Stimulated activated naive CD8-positive, alpha-beta T cell treated with anti-CD3 and anti-CD28 coated beads, Interleukin-15, Interleukin-2, amounts not matched to agents 100 ng/mL and 50 ng/mL, for 24 hours (primary cell): ENCODE data around the gene ELFN2.
A peak's percentile ranks its signal among the peaks of the same experiment; 100 is the strongest.

Experiments
- H3K27ac Mint-ChIP-seq: one replicate; pipeline ENCODE4 v1.8.0; 2021; ENCODE audit warnings: mild to moderate bottlenecking, mixed read lengths
- H3K27me3 Mint-ChIP-seq: one replicate; pipeline ENCODE4 v1.8.0; 2021; ENCODE audit warnings: mixed read lengths
- H3K36me3 Mint-ChIP-seq: one replicate; pipeline ENCODE4 v1.8.0; 2021; ENCODE audit warnings: low read depth, mixed read lengths
- H3K4me1 Mint-ChIP-seq: one replicate; pipeline ENCODE4 v1.8.0; 2021; ENCODE audit warnings: low read depth, mixed read lengths
- H3K4me3 Mint-ChIP-seq: one replicate; pipeline ENCODE4 v1.8.0; 2021; ENCODE audit warnings: mild to moderate bottlenecking, mixed read lengths
- H3K9me3 Mint-ChIP-seq: one replicate; pipeline ENCODE4 v1.8.0; 2021; ENCODE audit warnings: mixed read lengths

ELFN2 gene

GRCh38 chr22:37425369-37425768 is 1.9 kb downstream of the ELFN2 start:
- Mint-ChIP-seq H3K9me3 (no peaks in the 10 kb centered on the region), H3K27me3 (peaks cover 60% of the 10 kb centered on the region), H3K27ac (no peak overlapping the region), H3K4me1 (peaks cover 19% of the 10 kb centered on the region), H3K36me3 (no peaks in the 10 kb centered on the region), H3K4me3 (no peak overlapping the region)

DNA sequence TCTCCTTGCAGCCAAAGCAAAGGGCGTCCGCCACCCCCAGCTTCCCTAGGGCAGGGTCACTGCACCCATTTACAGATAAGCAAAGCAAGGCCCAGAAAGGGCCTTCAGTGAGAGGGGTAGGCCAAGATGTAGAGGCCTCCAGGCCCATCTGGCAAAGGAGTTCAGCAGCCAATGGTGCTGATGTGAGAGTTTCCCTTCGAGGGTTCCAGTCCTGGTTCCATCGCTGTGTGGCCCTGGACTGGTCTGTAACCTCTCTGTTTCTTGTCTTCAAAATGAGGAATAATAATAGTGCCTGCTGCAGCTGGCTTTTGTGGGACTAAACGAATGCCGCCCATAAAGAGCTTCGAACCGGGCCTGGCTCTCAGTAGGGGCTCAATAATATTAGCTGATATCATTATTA is 4.0 kb downstream of the ELFN2 start:
- no peak overlapping the region for H3K4me3 Mint-ChIP-seq
- H3K9me3 Mint-ChIP-seq = no peaks in the 10 kb centered on the region
- H3K4me1 Mint-ChIP-seq = peaks cover 28% of the 10 kb centered on the region
- H3K36me3 Mint-ChIP-seq = no peaks in the 10 kb centered on the region
- H3K27ac Mint-ChIP-seq = no peak overlapping the region
- peaks cover 63% of the 10 kb centered on the region for H3K27me3 Mint-ChIP-seq

DNA sequence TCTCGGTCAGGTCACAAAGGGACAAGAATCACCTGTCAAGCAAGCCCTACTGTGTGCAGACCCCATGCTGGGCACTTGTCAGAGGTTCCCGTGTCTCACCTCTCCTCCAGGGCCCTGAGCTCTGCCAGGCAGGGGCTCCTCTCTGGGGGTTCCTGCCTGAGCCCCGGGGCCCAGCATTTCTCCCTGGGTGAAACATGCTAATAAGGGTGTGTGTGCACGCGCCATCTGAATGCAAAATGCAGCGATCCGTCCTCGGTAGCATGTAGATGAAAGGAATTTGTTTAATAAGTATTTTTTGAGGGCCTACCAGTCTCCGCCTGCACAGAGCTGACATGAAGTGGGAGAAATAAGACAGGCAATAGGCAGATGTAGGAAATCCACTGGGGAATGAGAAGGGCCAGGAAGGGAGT is 5.8 kb downstream of the ELFN2 start:
- H3K9me3 Mint-ChIP-seq = no peaks in the 10 kb centered on the region
- no peaks in the 10 kb centered on the region for H3K36me3 Mint-ChIP-seq
- H3K4me1 Mint-ChIP-seq = peaks cover 31% of the 10 kb centered on the region
- H3K4me3 Mint-ChIP-seq = no peak overlapping the region
- no peak overlapping the region for H3K27ac Mint-ChIP-seq
- H3K27me3 Mint-ChIP-seq = peaks cover 69% of the 10 kb centered on the region

DNA sequence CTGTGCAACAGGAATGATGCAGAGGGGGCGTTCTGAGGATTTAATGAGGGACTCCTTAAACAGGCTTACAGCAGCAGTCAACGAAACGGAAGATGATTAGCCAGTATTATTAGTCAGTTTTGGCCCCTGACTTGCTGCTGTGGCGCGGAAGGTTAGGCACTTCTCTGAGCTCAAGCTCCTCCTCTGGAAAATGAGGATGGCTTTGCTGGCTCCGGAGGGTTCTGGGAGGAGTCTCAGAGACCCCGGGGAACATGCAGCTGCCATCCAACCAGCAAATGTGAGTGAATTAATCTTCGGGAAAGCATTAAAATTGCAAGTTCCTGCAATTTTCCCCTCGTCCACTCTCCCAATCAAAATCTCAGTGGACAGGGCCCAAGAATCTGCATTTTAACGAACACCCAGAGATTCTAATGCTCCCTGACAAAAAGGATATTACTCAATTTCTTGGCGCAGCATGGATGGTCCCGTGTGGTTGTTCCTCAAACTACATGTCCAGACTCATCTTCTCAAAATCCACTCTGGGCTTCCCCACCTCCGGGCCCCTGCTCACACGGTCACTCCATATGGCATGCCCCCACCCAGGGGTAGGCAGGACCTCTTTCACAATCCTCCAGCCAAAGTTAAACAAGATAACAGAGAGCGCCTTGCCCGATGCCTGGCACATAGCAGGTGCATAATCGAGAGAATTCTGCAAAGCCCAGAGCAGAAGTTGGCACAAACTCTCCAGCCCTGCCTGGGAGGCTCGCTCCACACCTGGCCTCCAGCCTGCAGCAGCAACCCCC is 6.4 kb downstream of the ELFN2 start:
- Mint-ChIP-seq H3K27ac (no peak overlapping the region), H3K4me1 (peaks cover 33% of the 10 kb centered on the region), H3K9me3 (no peaks in the 10 kb centered on the region), H3K36me3 (no peaks in the 10 kb centered on the region), H3K4me3 (peak overlapping the region; percentile 79), H3K27me3 (peaks cover 69% of the 10 kb centered on the region)

DNA sequence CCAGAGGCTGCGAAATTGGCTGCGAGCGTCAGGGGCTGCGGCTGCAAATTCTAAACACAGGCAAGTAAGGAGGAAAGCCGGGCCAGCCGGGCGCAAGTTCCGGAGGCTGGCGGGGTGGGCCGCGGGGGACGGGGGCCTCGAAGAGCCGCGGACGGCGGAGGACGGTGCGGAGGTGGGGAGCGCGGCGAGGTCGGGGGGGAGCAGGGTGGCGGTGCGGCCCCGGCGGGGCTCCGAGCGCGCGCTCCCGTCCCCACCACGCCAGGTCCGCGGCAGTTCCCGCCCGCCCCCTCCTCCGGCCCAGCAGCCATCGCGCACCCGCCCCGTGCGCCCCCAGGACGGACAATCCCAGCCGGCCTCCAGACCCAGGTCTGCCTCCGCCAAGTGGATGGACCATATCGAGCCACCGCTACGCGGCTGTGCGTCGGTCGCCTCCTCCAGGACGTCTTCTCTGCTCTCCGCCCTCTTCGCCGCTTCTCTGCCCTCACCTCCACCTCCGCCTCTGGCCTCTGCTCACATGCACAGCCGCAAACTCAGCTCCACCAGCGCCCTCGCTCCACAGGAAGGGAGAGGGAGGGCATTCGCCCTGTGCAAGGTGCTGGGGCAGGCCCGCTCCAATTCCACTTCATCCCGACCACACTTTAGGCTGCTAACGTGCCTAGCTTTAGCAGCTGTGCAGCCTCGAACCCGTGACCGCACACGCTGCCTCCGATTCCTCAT is 7.2 kb downstream of the ELFN2 start:
- Mint-ChIP-seq H3K4me3 (peak overlapping the region; percentile 79), H3K4me1 (peaks cover 32% of the 10 kb centered on the region), H3K36me3 (no peaks in the 10 kb centered on the region), H3K27me3 (peaks cover 62% of the 10 kb centered on the region), H3K27ac (no peak overlapping the region), H3K9me3 (no peaks in the 10 kb centered on the region)

DNA sequence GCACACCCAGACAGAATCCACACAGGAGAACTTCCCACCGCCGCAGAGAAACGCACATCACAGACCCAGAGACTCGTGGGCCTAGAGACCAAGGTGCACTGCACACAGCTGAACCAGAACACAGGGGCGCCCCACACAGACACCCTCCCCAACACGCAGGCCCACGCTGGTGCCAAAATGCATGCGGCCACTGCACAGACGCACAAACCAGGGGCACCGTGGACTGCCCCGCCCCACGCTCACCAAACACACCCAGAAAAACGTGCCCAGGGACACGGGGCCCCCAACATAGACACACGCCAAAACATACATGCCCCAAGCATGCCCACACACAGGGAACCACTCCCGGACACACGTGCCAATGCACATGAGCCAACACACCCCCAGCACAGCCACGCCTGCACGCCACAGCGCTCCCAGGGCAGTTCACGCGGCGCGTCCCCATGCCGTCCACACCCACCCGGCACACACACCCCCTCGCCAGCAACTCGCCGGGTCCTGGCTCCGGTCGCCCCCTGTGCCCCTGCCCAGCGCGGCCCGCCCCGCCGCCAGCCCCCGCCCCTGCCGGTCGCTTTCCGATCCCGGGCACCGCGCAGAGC is 7.8 kb downstream of the ELFN2 start:
- Mint-ChIP-seq H3K9me3 (no peaks in the 10 kb centered on the region), H3K27me3 (peaks cover 57% of the 10 kb centered on the region), H3K4me1 (peaks cover 32% of the 10 kb centered on the region), H3K27ac (no peak overlapping the region), H3K36me3 (no peaks in the 10 kb centered on the region), H3K4me3 (peak overlapping the region; percentile 67)

- no peaks in the 10 kb centered on the region for H3K36me3 Mint-ChIP-seq
- H3K9me3 Mint-ChIP-seq = no peaks in the 10 kb centered on the region
- peaks cover 61% of the 10 kb centered on the region for H3K27me3 Mint-ChIP-seq
- H3K27ac Mint-ChIP-seq = no peak overlapping the region
- H3K4me1 Mint-ChIP-seq = peaks cover 32% of the 10 kb centered on the region
- peak overlapping the region; percentile 67 for H3K4me3 Mint-ChIP-seq
Measured at GRCh38 chr22:37418627-37419369, 8.5 kb downstream of the ELFN2 start.

DNA sequence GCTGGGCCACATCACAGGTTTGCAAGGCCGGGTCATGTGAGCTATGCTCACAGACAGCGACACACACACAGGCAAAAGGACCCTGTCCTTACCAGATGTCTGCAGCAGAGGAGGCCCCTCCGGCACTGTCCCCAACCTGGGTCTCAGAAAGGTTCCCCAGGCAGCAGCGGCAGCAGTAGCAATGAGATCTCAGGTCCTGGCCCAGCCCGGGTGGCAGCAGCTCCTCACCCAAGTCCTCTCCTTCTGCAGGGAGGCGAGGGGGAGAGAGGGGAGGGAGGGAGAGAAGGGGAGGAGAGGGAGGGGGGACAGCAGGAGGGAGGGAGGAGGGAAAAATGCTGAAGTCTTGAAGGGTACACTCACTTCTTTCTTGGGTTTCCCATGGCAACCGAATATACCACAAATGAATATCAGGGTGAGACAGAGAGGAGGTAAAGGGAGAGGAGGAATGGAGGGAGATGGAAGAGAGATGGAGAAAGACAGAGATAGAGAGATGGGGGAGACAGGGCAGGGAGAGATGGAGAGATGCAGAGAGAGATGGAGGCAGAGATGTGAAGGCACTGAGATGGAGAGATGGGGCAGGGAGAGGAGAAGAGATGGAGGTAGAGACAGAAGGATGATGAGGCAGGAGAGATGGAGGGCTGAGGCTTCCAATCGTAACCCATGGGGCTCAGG is 9.5 kb downstream of the ELFN2 start:
- Mint-ChIP-seq H3K9me3 (no peaks in the 10 kb centered on the region), H3K4me3 (no peak overlapping the region), H3K27me3 (peaks cover 62% of the 10 kb centered on the region), H3K27ac (no peak overlapping the region), H3K36me3 (no peaks in the 10 kb centered on the region), H3K4me1 (peaks cover 32% of the 10 kb centered on the region)

DNA sequence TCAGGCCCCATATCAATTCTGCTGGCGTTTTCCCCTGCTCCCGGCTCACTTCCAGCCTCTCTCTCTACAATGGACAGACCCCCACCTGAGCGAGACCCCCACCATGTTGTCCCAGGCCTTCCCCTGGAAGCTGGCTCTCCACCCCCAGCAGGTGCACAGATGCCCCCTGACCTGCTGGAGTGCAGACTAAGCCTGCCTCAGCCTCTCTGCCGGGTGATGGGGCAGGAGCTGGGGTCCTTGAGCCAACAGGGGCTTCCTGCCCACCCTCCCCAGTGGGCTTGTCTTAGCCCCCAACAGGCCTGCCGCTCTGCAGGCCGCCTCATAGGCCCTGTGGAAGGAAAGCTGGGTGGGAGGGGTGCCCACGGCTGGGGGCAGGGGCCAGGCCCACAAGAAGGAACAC is 10.0 kb downstream of the ELFN2 start:
- H3K9me3 Mint-ChIP-seq = no peaks in the 10 kb centered on the region
- no peak overlapping the region for H3K4me3 Mint-ChIP-seq
- H3K27me3 Mint-ChIP-seq = peaks cover 61% of the 10 kb centered on the region
- no peak overlapping the region for H3K27ac Mint-ChIP-seq
- H3K4me1 Mint-ChIP-seq = peaks cover 32% of the 10 kb centered on the region
- no peaks in the 10 kb centered on the region for H3K36me3 Mint-ChIP-seq

DNA sequence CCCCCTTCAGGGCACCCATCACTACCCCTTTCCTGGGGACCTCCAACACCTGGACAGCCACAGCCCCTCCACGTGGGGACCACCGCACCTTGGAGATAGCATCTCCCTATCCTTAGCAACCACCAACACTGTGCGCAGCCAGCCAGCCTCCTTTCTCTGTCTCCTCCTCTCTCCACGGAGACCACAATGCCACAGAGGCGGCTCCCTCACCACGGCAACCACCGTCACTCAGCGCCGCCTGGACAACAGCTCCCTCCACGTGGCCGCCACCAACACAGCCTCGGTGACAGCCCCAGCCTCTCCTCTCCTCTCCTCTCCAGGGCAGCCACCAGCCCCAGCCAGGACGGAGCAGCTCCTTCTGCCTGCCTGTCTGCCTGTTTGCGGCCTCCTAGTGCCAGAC is 10.5 kb downstream of the ELFN2 start:
- peaks cover 57% of the 10 kb centered on the region for H3K27me3 Mint-ChIP-seq
- no peaks in the 10 kb centered on the region for H3K36me3 Mint-ChIP-seq
- H3K4me3 Mint-ChIP-seq = no peak overlapping the region
- H3K9me3 Mint-ChIP-seq = no peaks in the 10 kb centered on the region
- peaks cover 32% of the 10 kb centered on the region for H3K4me1 Mint-ChIP-seq
- no peak overlapping the region for H3K27ac Mint-ChIP-seq

DNA sequence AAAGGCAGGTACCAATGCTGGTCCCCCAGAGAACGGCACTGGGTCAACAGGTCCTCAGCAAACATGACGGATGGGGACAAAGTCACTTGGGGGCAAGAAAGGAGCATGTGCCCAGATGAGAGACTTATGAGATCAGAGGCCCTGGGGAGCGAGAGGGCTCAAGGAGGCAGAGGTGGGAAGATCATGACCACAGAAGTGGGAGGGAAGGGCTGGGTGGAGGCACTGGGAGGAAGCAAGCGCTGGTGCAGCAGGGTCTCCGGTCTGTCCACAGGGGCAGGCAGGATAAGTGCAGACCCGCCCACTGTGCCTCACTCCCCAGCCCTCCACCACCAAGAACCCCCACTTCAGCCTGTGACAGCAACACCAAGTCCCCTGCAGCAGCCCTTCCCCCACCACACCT is 10.9 kb downstream of the ELFN2 start:
- Mint-ChIP-seq H3K36me3 (no peaks in the 10 kb centered on the region), H3K4me1 (peaks cover 32% of the 10 kb centered on the region), H3K27me3 (peaks cover 53% of the 10 kb centered on the region), H3K9me3 (no peaks in the 10 kb centered on the region), H3K4me3 (no peak overlapping the region), H3K27ac (no peak overlapping the region)

DNA sequence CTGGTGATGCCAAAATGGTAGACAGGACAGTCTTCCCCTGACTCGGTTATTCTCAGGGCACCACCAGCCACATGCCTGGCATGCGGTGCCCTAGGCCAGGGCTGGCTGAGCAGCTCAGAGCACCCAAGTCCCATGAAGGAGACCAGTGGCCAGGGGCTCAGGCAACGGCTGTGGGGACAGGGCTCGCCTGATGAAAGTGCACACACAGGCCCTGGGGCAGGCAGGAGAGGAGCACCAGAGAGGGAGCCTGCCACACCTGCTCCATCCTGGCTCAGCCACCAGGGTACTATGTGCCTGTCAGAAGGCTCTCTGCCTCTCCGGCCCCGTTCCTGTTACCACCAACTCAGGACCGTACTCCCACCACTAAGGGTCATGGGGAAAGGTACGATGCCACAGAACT is 12.1 kb downstream of the ELFN2 start:
- H3K4me3 Mint-ChIP-seq = no peak overlapping the region
- no peaks in the 10 kb centered on the region for H3K36me3 Mint-ChIP-seq
- H3K4me1 Mint-ChIP-seq = peaks cover 24% of the 10 kb centered on the region
- H3K9me3 Mint-ChIP-seq = no peaks in the 10 kb centered on the region
- peaks cover 41% of the 10 kb centered on the region for H3K27me3 Mint-ChIP-seq
- no peak overlapping the region for H3K27ac Mint-ChIP-seq

DNA sequence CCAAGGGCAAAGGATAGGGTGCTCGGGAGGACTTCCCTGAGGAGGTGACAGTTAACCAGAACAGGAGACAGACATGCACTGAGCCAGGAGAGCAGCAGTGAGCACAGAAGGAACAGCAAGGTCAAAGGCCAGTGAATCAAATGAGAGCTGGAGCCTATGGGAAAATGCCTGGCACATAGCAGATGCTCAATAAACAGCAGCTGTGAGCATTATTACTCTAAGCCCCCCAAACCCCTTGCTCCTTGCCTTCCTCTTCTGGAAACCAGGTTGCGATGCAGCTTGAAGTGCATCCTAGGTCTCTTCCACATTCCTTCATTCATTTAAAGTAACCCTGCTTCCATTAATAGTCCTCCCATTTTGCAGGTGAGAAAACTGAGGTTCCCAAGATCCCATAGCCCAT is 13.0 kb downstream of the ELFN2 start:
- Mint-ChIP-seq H3K4me3 (no peak overlapping the region), H3K27me3 (peaks cover 35% of the 10 kb centered on the region), H3K27ac (no peak overlapping the region), H3K36me3 (no peaks in the 10 kb centered on the region), H3K9me3 (no peaks in the 10 kb centered on the region), H3K4me1 (peaks cover 22% of the 10 kb centered on the region)

GRCh38 chr22:37413546-37413945 is 13.7 kb downstream of the ELFN2 start:
- H3K9me3 Mint-ChIP-seq = no peaks in the 10 kb centered on the region
- H3K36me3 Mint-ChIP-seq = no peaks in the 10 kb centered on the region
- no peak overlapping the region for H3K27ac Mint-ChIP-seq
- peaks cover 27% of the 10 kb centered on the region for H3K27me3 Mint-ChIP-seq
- H3K4me3 Mint-ChIP-seq = no peak overlapping the region
- peaks cover 19% of the 10 kb centered on the region for H3K4me1 Mint-ChIP-seq
